SK-MEL-5 (cell line): ENCODE measurements around the gene CHMP4A. TPM values are rescaled to one million over a fixed set of nuclear protein-coding genes. Genes with fewer than 3 reads are reported as not detected.
A peak's percentile ranks its signal among the peaks of the same experiment; 100 is the strongest.
"Not testable (repeated sequence)": the region's sequence is repeated elsewhere in the genome, so short reads cannot be mapped to it uniquely, and the experiment has no call there.

Experiments
- DNase-seq: peaks from one replicate; pipeline ENCODE4 v3.0.0-alpha.2; 2016; ENCODE audit warnings: low read depth, low spot score
- in situ Hi-C: cut with HindIII; loops from 2 replicates; pipeline ENCODE4 v1.10.0; 2016; ENCODE audit warnings: low sequenced_read_pairs, high pct_unique_total_duplicates, low pct_unique_long_range_greater_than_20kb
- total RNA-seq: library from RNA; depleted of rRNA; stranded (reverse); fragments of >200 nt; shearing (Covaris generic); gene quantifications from 2 replicates; pipeline ENCODE4 v1.2.3, GENCODE V29; 2014

The CHMP4A gene
- total RNA-seq, 1 experiment from 2014 or later: 42.2 TPM

GRCh38 chr14:24233538-24233866 lies 20.2 kb upstream of the CHMP4A start:
- in situ Hi-C loops: no loop called here
- DNase-seq: no peak

- no peak for DNase-seq
- in situ Hi-C loops: no loop called here
Measured at GRCh38 chr14:24232645-24233537, 19.6 kb upstream of the CHMP4A start, which contains the start of gene GMPR2. Gene GMPR2 (plus strand): TSS chr14:24232929. CDS start chr14:24233254, 325 bp downstream.

- peak; percentile 91 for DNase-seq
- in situ Hi-C loops: no loop called here
Measured at GRCh38 chr14:24232121-24232644, 18.9 kb upstream of the CHMP4A start, which contains the start of gene NEDD8. Gene NEDD8 (minus strand): TSS chr14:24232367. CDS start chr14:24232267, 100 bp downstream.

GRCh38 chr14:24231263-24232120 lies 18.2 kb upstream of the CHMP4A start:
- no peak for DNase-seq
- in situ Hi-C loops: no loop called here

GRCh38 chr14:24228902-24229301 lies 15.6 kb upstream of the CHMP4A start:
- in situ Hi-C loops: no loop called here
- DNase-seq: no peak

- DNase-seq: no peak
- in situ Hi-C loops: no loop called here
Measured at GRCh38 chr14:24226473-24226872, 13.2 kb upstream of the CHMP4A start.

GRCh38 chr14:24224618-24225071 lies 11.4 kb upstream of the CHMP4A start:
- DNase-seq: no peak
- in situ Hi-C loops: no loop called here

GRCh38 chr14:24222987-24223386 lies 9.7 kb upstream of the CHMP4A start:
- in situ Hi-C loops, DNase-seq: not testable (repeated sequence)

GRCh38 chr14:24219521-24219920 lies 6.2 kb upstream of the CHMP4A start:
- DNase-seq: no peak
- in situ Hi-C loops: no loop called here

- in situ Hi-C loops: no loop called here
Measured at GRCh38 chr14:24219080-24219479, 5.8 kb upstream of the CHMP4A start.

GRCh38 chr14:24216876-24217275 lies 3.6 kb upstream of the CHMP4A start:
- DNase-seq, in situ Hi-C loops: not testable (repeated sequence)

More at GRCh38 chr14:24219080-24219479, 5.8 kb upstream of the CHMP4A start:
- no peak for DNase-seq

- in situ Hi-C loops: no loop called here
Measured at GRCh38 chr14:24216345-24216699, 3.0 kb upstream of the CHMP4A start.

GRCh38 chr14:24215495-24216344 lies 2.4 kb upstream of the CHMP4A start, which contains the start of gene MDP1:
Gene MDP1 (minus strand): TSS chr14:24216066. CDS start chr14:24215955, 111 bp downstream.
- peak; percentile 86 for DNase-seq
- in situ Hi-C loops: no loop called here

More at GRCh38 chr14:24216345-24216699, 3.0 kb upstream of the CHMP4A start:
- DNase-seq: no peak

- DNase-seq: no peak
- in situ Hi-C loops: no loop called here
Measured at GRCh38 chr14:24213866-24214662, 776 bp upstream of the CHMP4A start.

GRCh38 chr14:24211311-24211710 lies 2.0 kb downstream of the CHMP4A start:
- in situ Hi-C loops: no loop called here
- no peak for DNase-seq

- DNase-seq: no peak
Measured at GRCh38 chr14:24207625-24208024, 5.7 kb downstream of the CHMP4A start.

More at GRCh38 chr14:24207625-24208024, 5.7 kb downstream of the CHMP4A start:
- in situ Hi-C loops: no loop called here
